GM12892 (cell line): ENCODE data around the gene LCOR.

Experiments used
- POLR2A ChIP-seq: IDR thresholded peaks from 2 replicates; pipeline ENCODE4 v1.6.1; 2011; ENCODE audit warnings: low read depth, low read length, control low read depth
- POLR2AphosphoS5 ChIP-seq: IDR thresholded peaks from 2 replicates; pipeline ENCODE4 v1.6.1; 2011; ENCODE audit warnings: low read depth, low read length, control low read depth
- TAF1 ChIP-seq: IDR thresholded peaks from 2 replicates; pipeline ENCODE4 v1.6.1; 2011; ENCODE audit warnings: low read depth, mild to moderate bottlenecking, control low read depth, low read length, borderline replicate concordance

DNA sequence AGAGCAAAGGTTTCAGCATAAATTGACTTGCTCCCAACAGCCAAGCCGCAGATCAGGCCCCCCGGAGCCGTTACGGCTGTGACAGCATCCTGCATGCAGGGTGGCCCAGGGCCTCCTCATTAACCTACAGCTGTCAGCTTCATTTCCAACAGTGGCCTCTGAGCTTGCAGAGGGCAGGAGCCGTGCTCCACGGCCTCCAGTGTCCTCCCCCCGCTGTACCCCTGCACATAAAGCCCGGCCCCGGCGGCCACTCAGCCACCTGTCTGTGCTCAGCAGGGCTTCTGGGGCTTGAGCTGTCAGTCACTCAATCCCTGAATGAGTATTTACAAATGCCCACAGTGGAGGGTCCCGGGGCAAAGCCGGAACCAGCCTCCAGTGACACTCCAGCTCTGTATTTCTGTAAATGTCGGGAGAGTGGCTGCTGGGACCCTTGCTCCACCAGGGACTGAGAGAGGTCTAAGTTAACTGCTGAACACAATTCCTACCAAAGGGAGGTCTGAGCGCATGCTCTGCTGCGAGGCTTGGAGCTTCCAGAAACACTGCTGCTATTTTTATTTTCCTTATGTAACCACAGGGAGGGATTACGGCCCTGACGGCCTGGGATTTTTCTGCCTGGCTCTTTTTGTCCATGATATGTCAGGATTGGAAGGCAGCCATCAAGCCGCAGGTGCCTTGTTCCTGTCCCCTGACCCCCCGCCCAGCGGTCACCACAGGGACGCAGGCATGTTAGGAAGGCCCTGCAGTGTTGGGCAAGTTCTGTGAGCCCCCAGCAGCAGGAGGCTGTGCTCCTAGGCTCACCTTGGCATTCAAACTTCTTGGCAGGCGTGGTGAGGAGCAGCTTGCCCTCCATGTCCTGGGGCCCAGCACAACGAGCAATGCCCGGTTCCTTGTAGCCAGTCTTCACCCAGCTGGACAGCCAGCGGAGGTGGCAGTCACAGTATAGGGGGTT lies 188.6 kb downstream of the LCOR start:
- TF ChIP-seq POLR2A: no peak
- TF ChIP-seq POLR2AphosphoS5: no peak
- TF ChIP-seq TAF1: no peak
